Smooth muscle cell (in vitro differentiated cells): ENCODE results near the gene TMEM129. TPM values are rescaled to one million over a fixed set of nuclear protein-coding genes. Genes with fewer than 3 reads are reported as not detected.

ENCODE experiments used
- DNase-seq: peaks from one replicate; lab custom pipeline; 2025; ENCODE audit not compliant: unreplicated experiment; lab: John Stamatoyannopoulos, UW
- H2AFZ ChIP-seq: fragments of 200-600 bp; sonication (generic); 2 replicates; pipeline ENCODE4 v1.6.0; 2016; ENCODE audit warnings: antibody characterized with exemption, low read depth, mild to moderate bottlenecking
- H3F3A ChIP-seq: fragments of 200-600 bp; sonication (generic); 2 replicates; pipeline ENCODE4 v1.6.0; 2017; ENCODE audit warnings: antibody characterized with exemption, low read depth
- H3K27ac ChIP-seq: fragments of 200-600 bp; sonication (generic); 2 replicates; pipeline ENCODE4 v1.5.1; 2016; ENCODE audit warnings: low read depth, mild to moderate bottlenecking
- H3K27me3 ChIP-seq: fragments of 200-600 bp; sonication (generic); 2 replicates; pipeline ENCODE4 v1.6.1; 2016; ENCODE audit warnings: low read depth, mild to moderate bottlenecking
- H3K36me3 ChIP-seq: fragments of 200-600 bp; sonication (generic); 2 replicates; pipeline ENCODE4 v1.5.1; 2016; ENCODE audit warnings: low read depth
- H3K4me1 ChIP-seq: fragments of 200-600 bp; sonication (generic); 2 replicates; pipeline ENCODE4 v1.5.1; 2016; ENCODE audit warnings: low read depth
- H3K4me2 ChIP-seq: fragments of 200-600 bp; sonication (generic); 2 replicates; pipeline ENCODE4 v1.6.0; 2016; ENCODE audit warnings: mild to moderate bottlenecking
- H3K4me3 ChIP-seq: fragments of 200-600 bp; sonication (generic); 2 replicates; pipeline ENCODE4 v1.5.1; 2016; ENCODE audit warnings: mild to moderate bottlenecking
- H3K79me2 ChIP-seq: fragments of 200-600 bp; sonication (generic); 2 replicates; pipeline ENCODE4 v1.6.0; 2016; ENCODE audit warnings: low read depth, mild to moderate bottlenecking
- H3K9ac ChIP-seq: fragments of 200-600 bp; sonication (generic); 2 replicates; pipeline ENCODE4 v1.6.0; 2016; ENCODE audit warnings: low read depth
- H3K9me3 ChIP-seq: fragments of 200-600 bp; sonication (generic); replicated peaks from 2 replicates; pipeline ENCODE4 v1.5.1; 2016; ENCODE audit warnings: low read depth
- H4K20me1 ChIP-seq: fragments of 200-600 bp; sonication (generic); 2 replicates; pipeline ENCODE4 v1.6.0; 2016; ENCODE audit warnings: low read depth
- CTCF ChIP-seq: fragments of 200-600 bp; sonication (generic); IDR thresholded peaks from 2 replicates; pipeline ENCODE4 v1.5.1; 2017; ENCODE audit warnings: borderline replicate concordance, mild to moderate bottlenecking, antibody characterized with exemption; ENCODE audit not compliant: insufficient read depth, poor library complexity, severe bottlenecking
- WGBS: methylation state at CpG from one replicate; pipeline ENCODE4 v1.1.7; 2016; ENCODE audit warnings: low lambda C conversion rate; 5-methylcytosine and 5-hydroxymethylcytosine counted together
- polyA plus RNA-seq: library from polyadenylated mRNA; unstranded; fragments of >200 nt; fragmentation: Nextera tagmentation; extraction: Ambion mirVana; gene quantifications from 2 replicates; pipeline ENCODE4 v1.2.1, GENCODE V29; 2016
- total RNA-seq: library from RNA; depleted of rRNA; stranded (reverse); fragments of >200 nt; gene quantifications from 2 replicates; pipeline ENCODE4 v1.2.3, GENCODE V29; 2014

TMEM129 gene
- total and polyA plus RNA-seq, 2 experiments from 2014 or later, result 30.4 to 50.5 TPM

- H3K4me1 ChIP-seq, result peaks cover 3% of the 10 kb centered on the region
- TF ChIP-seq CTCF, result no peak
- H3F3A ChIP-seq, result peaks cover 8% of the 10 kb centered on the region
- no peak overlapping the region for H3K4me3 ChIP-seq
- no peak overlapping the region for H3K4me2 ChIP-seq
- 82% methylated on average over 7 of the region's 7 CpGs for WGBS
- H4K20me1 ChIP-seq, result no peaks in the 10 kb centered on the region
- no peak overlapping the region for H2AFZ ChIP-seq
- DNase-seq, result no peak
- H3K27ac ChIP-seq, result no peak overlapping the region
- H3K27me3 ChIP-seq, result no peaks in the 10 kb centered on the region
- no peak overlapping the region for H3K9ac ChIP-seq
- H3K9me3 ChIP-seq, result no peaks in the 10 kb centered on the region
- no peaks in the 10 kb centered on the region for H3K79me2 ChIP-seq
- no peaks in the 10 kb centered on the region for H3K36me3 ChIP-seq
Observed at GRCh38 chr4:1686440-1687036, 34.6 kb downstream of the TMEM129 start.

- H4K20me1 ChIP-seq, result no peaks in the 10 kb centered on the region
- H2AFZ ChIP-seq, result no peak overlapping the region
- no peak overlapping the region for H3K4me2 ChIP-seq
- H3K79me2 ChIP-seq, result no peaks in the 10 kb centered on the region
- no peaks in the 10 kb centered on the region for H3K27me3 ChIP-seq
- DNase-seq, result no peak
- peaks cover 3% of the 10 kb centered on the region for H3K4me1 ChIP-seq
- no peaks in the 10 kb centered on the region for H3K9me3 ChIP-seq
- peaks cover 8% of the 10 kb centered on the region for H3F3A ChIP-seq
- no peak overlapping the region for H3K27ac ChIP-seq
- no peak for TF ChIP-seq CTCF
- no peaks in the 10 kb centered on the region for H3K36me3 ChIP-seq
- 92% methylated on average over 21 of the region's 23 CpGs for WGBS
- no peak overlapping the region for H3K4me3 ChIP-seq
- no peak overlapping the region for H3K9ac ChIP-seq
Observed at GRCh38 chr4:1685235-1686150, 35.6 kb downstream of the TMEM129 start.

GRCh38 chr4:1684506-1685234 is 36.5 kb downstream of the TMEM129 start:
- H4K20me1 ChIP-seq, result no peaks in the 10 kb centered on the region
- no peak overlapping the region for H3K27ac ChIP-seq
- no peaks in the 10 kb centered on the region for H3K9me3 ChIP-seq
- no peak overlapping the region for H2AFZ ChIP-seq
- H3K36me3 ChIP-seq, result no peaks in the 10 kb centered on the region
- peak; percentile 75 for DNase-seq
- H3K79me2 ChIP-seq, result no peaks in the 10 kb centered on the region
- peak overlapping the region; percentile 72 for H3K4me2 ChIP-seq
- H3F3A ChIP-seq, result peaks cover 8% of the 10 kb centered on the region
- WGBS, result 51% methylated on average over 39 of the region's 66 CpGs
- H3K9ac ChIP-seq, result no peak overlapping the region
- peak overlapping the region; percentile 45 for H3K4me3 ChIP-seq
- H3K27me3 ChIP-seq, result no peaks in the 10 kb centered on the region
- peaks cover 3% of the 10 kb centered on the region for H3K4me1 ChIP-seq
- TF ChIP-seq CTCF, result no peak
